HEK293 (cell line): ENCODE data around the gene ASB4.

Experiments
- CTCF ChIP-seq: fragments of 450-650 bp; formaldehyde crosslinking; IDR thresholded peaks from 2 replicates; pipeline ENCODE4 v1.5.1; 2016; ENCODE audit warnings: missing biosample characterization, missing genetic modification characterization
- KLF1 ChIP-seq: fragments of 450-650 bp; formaldehyde crosslinking; IDR thresholded peaks from 2 replicates; pipeline ENCODE4 v1.5.1; 2016; ENCODE audit warnings: missing biosample characterization, missing genetic modification characterization
- MZF1 ChIP-seq: fragments of 450-650 bp; formaldehyde crosslinking; IDR thresholded peaks from 2 replicates; pipeline ENCODE4 v1.5.1; 2017; ENCODE audit warnings: missing biosample characterization, missing genetic modification characterization, borderline replicate concordance
- PBX3 ChIP-seq: sonication (generic); formaldehyde crosslinking; IDR thresholded peaks from 2 replicates; pipeline ENCODE4 v1.8.1; 2022; ENCODE audit warnings: mild to moderate bottlenecking, moderate library complexity, missing genetic modification reagents
- ZBTB7A ChIP-seq: fragments of 450-650 bp; formaldehyde crosslinking; IDR thresholded peaks from 2 replicates; pipeline ENCODE4 v1.5.1; 2016; ENCODE audit warnings: low read depth, missing biosample characterization, missing genetic modification characterization
- ZFP3 ChIP-seq: fragments of 450-650 bp; formaldehyde crosslinking; IDR thresholded peaks from 2 replicates; pipeline ENCODE4 v1.5.1; 2016; ENCODE audit warnings: low read depth, missing biosample characterization, missing genetic modification characterization
- ZNF157 ChIP-seq: fragments of 450-650 bp; formaldehyde crosslinking; IDR thresholded peaks from 2 replicates; pipeline ENCODE4 v1.5.1; 2016; ENCODE audit warnings: missing biosample characterization, missing genetic modification characterization
- ZNF510 ChIP-seq: fragments of 450-650 bp; formaldehyde crosslinking; IDR thresholded peaks from 2 replicates; pipeline ENCODE4 v1.5.1; 2018; ENCODE audit warnings: mild to moderate bottlenecking, missing genetic modification characterization, missing biosample characterization; ENCODE audit not compliant: insufficient replicate concordance
- ZNF629 ChIP-seq: fragments of 450-650 bp; formaldehyde crosslinking; IDR thresholded peaks from 2 replicates; pipeline ENCODE4 v1.5.1; 2017; ENCODE audit warnings: missing biosample characterization, missing genetic modification characterization
- ZNF664 ChIP-seq: fragments of 450-650 bp; formaldehyde crosslinking; IDR thresholded peaks from 2 replicates; pipeline ENCODE4 v1.5.1; 2016; ENCODE audit warnings: missing biosample characterization, missing genetic modification characterization
- ZNF791 ChIP-seq: fragments of 450-650 bp; formaldehyde crosslinking; IDR thresholded peaks from 2 replicates; pipeline ENCODE4 v1.5.1; 2016; ENCODE audit warnings: missing biosample characterization, missing genetic modification characterization
- ZNF792 ChIP-seq: fragments of 450-650 bp; formaldehyde crosslinking; IDR thresholded peaks from 2 replicates; pipeline ENCODE4 v1.5.1; 2016; ENCODE audit warnings: missing biosample characterization, missing genetic modification characterization

GRCh38 chr7:95526128-95526738 is 40.5 kb downstream of the ASB4 start:
- TF ChIP-seq ZNF792 (no peak), CTCF (tag by site-specific recombination) (no peak), ZNF791 (no peak), PBX3 (CRISPR knock-in tag) (no peak), KLF1 (tag by site-specific recombination) (no peak), ZNF664 (no peak), ZNF510 (no peak), ZNF157 (tag by site-specific recombination) (no peak), MZF1 (tag by site-specific recombination) (no peak), ZNF629 (tag by site-specific recombination) (no peak), ZFP3 (tag by site-specific recombination) (no peak), ZBTB7A (tag by site-specific recombination) (no peak)
